ENCODE measurements around the gene SOSTDC1. TPM values are rescaled to one million over a fixed set of nuclear protein-coding genes. Genes with fewer than 3 reads are reported as not detected.

Gene SOSTDC1
- total RNA-seq (ENCODE audit: low replicate concordance) = 5.4 and 6.0 TPM in 2 replicates
- long read RNA-seq, transcript SOSTDC1-201 (2 exons, 1,869 nt) = major isoform, 26 of 28 reads
- long read RNA-seq, partial matches to known transcripts = 0 of 28 reads
- long read RNA-seq, other reads (novel, unspliced or antisense) = 2 of 28 reads

DNA sequence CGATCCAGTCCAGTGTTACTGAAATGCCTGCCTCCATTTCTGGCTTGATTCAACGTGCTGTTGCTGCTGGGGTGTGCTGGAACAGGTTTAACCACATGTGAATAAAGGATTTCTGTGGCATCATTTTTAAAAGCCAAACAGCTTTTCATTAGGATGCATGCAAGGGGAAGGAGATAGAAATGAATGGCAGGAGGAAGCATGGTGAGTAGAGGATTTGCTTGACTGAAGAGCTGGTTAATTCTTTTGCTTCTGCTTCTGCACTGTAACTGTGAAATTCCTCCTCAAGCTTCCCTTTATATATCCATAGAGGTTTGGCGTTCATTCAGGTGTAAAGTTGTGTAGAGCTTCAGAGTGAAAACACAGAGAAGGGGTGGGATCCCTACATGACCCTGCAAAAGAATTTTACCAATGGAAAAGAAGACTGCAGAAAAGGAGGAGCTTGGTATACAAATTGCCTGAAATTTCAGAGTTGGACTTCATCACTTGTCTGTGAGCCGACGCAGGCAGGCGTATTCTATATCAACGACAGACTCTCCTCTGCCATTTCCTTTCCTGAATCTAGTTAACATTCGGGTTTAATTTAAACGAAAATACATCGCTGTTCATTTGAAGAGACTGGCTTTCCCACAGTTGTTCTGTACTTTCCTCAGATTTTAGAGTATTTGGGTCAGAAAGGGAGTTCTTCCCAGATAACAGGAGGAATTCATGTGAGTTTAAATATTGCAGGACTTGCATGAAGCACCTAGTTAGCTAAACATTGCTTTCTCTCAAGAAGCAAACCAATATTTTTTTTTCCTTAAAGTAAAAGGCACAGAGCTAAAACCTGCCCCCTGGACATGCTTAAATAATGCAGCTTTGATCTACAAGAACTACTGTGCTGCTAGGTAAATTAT, at the start of gene SOSTDC1:
Gene SOSTDC1 (minus strand): TSS at position 270 of the 893 bp plus-strand sequence. CDS start 70 bp downstream, at position 200.
- no peaks in the 10 kb centered on the region for H3K36me3 Mint-ChIP-seq
- no peaks in the 10 kb centered on the region for H3K9me3 Mint-ChIP-seq
- peak within 1 kb of the TSS; percentile 79 for H3K27ac Mint-ChIP-seq
- H3K4me3 Mint-ChIP-seq = peak within 1 kb of the TSS; percentile 86
- H3K27me3 Mint-ChIP-seq = no peaks in the 10 kb centered on the region
- TF ChIP-seq CTCF (conservative IDR thresholded peaks at IDR 0.05) = no peak
- no peak for DNase-seq (ENCODE audit: extremely low spot score, unreplicated experiment)
- peaks cover 35% of the 10 kb centered on the region for H3K4me1 Mint-ChIP-seq (ENCODE audit: unreplicated experiment)

GRCh38 chr7:16514729-16515128, 49.2 kb upstream of the SOSTDC1 start:
- no peak for DNase-seq (ENCODE audit: extremely low spot score, unreplicated experiment)
- no peaks in the 10 kb centered on the region for H3K4me1 Mint-ChIP-seq (ENCODE audit: unreplicated experiment)

GRCh38 chr7:16514271-16514670, 48.7 kb upstream of the SOSTDC1 start:
- Mint-ChIP-seq H3K27ac (no peak overlapping the region), H3K4me3 (no peak overlapping the region), H3K27me3 (no peaks in the 10 kb centered on the region), H3K9me3 (no peaks in the 10 kb centered on the region), H3K4me1 (ENCODE audit: unreplicated experiment) (no peaks in the 10 kb centered on the region), H3K36me3 (no peaks in the 10 kb centered on the region)
- DNase-seq (ENCODE audit: extremely low spot score, unreplicated experiment) = no peak
- no peak for TF ChIP-seq CTCF (conservative IDR thresholded peaks at IDR 0.05)

More at GRCh38 chr7:16514729-16515128, 49.2 kb upstream of the SOSTDC1 start:
- no peaks in the 10 kb centered on the region for H3K9me3 Mint-ChIP-seq
- H3K27ac Mint-ChIP-seq = no peak overlapping the region
- no peak overlapping the region for H3K4me3 Mint-ChIP-seq
- H3K27me3 Mint-ChIP-seq = no peaks in the 10 kb centered on the region
- no peaks in the 10 kb centered on the region for H3K36me3 Mint-ChIP-seq
- TF ChIP-seq CTCF (conservative IDR thresholded peaks at IDR 0.05) = no peak

- TF ChIP-seq CTCF (conservative IDR thresholded peaks at IDR 0.05) = no peak
- no peaks in the 10 kb centered on the region for H3K4me1 Mint-ChIP-seq (ENCODE audit: unreplicated experiment)
- no peaks in the 10 kb centered on the region for H3K27me3 Mint-ChIP-seq
- H3K36me3 Mint-ChIP-seq = peaks cover 3% of the 10 kb centered on the region
- H3K9me3 Mint-ChIP-seq = peaks cover 4% of the 10 kb centered on the region
- H3K27ac Mint-ChIP-seq = no peak overlapping the region
- H3K4me3 Mint-ChIP-seq = no peak overlapping the region
- no peak for DNase-seq (ENCODE audit: extremely low spot score, unreplicated experiment)
These were observed 46.6 kb upstream of the SOSTDC1 start for GRCh38 chr7:16512097-16512496.

DNA sequence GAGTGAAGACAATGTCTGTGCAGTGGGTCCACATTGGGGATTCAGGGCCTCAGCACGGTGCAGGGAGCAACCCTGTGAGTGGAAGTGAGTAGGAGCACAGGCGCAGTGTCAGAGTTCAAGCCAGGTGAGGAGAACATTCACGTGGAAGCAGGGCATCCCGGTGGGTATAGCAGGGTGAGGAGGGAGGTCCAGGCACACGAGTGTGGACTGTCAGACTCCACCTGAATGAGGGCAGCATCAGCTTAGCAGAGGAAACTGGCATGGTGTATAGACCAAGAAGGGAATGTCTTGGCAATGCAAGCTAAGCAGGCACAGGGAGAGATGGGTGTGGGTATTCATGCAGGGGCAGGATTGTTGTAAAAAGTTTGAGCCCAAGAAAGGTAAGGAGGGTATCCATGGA, 45.8 kb upstream of the SOSTDC1 start:
- Mint-ChIP-seq H3K4me1 (ENCODE audit: unreplicated experiment) (no peaks in the 10 kb centered on the region), H3K27me3 (no peaks in the 10 kb centered on the region), H3K36me3 (peaks cover 3% of the 10 kb centered on the region), H3K4me3 (no peak overlapping the region), H3K9me3 (peaks cover 4% of the 10 kb centered on the region), H3K27ac (no peak overlapping the region)
- no peak for DNase-seq (ENCODE audit: extremely low spot score, unreplicated experiment)
- TF ChIP-seq CTCF (conservative IDR thresholded peaks at IDR 0.05) = no peak

Data from type B pancreatic cell (in vitro differentiated cells).